Liver (tissue), 9 donors: ENCODE data around the gene ABLIM3. TPM values are rescaled to one million over a fixed set of nuclear protein-coding genes. Genes with fewer than 3 reads are reported as not detected.

Source experiments
- DNase-seq: peaks from one replicate; pipeline ENCODE4 v3.0.0-alpha.2; 2017; ENCODE audit warnings: low spot score
- H3K27ac ChIP-seq, 2 donors: one replicate each; pipeline ENCODE4 v1.7.0; 2013; ENCODE audit warnings: inconsistent platforms in 2 of 2, low read length in 2 of 2, control low read depth in 1 of 2, low read depth in 1 of 2, mild to moderate bottlenecking in 1 of 2
- H3K27me3 ChIP-seq, 4 donors: one replicate each; pipeline versions ENCODE4 v1.6.1 to v1.7.0; 2013; ENCODE audit warnings: low read length in 3 of 4, inconsistent platforms in 1 of 4, mild to moderate bottlenecking in 1 of 4, moderate library complexity in 1 of 4; ENCODE audit not compliant: control insufficient read depth in 4 of 4, insufficient read depth in 4 of 4
- H3K36me3 ChIP-seq, 4 donors: one replicate each; pipeline versions ENCODE4 v1.6.1 to v1.7.0; 2013; ENCODE audit warnings: low read length in 3 of 4, mild to moderate bottlenecking in 3 of 4, low read depth in 1 of 4, moderate library complexity in 1 of 4; ENCODE audit not compliant: control insufficient read depth in 4 of 4, insufficient read depth in 3 of 4
- H3K4me1 ChIP-seq, 4 donors: one replicate each; pipeline versions ENCODE4 v1.6.1 to v1.7.0; 2013; ENCODE audit warnings: low read length in 3 of 4, mild to moderate bottlenecking in 3 of 4, moderate library complexity in 1 of 4; ENCODE audit not compliant: control insufficient read depth in 4 of 4, insufficient read depth in 4 of 4
- H3K4me3 ChIP-seq, 3 donors: one replicate each; pipeline versions ENCODE4 v1.6.1 to v1.7.0; 2013; ENCODE audit warnings: low read length in 3 of 3, control low read depth in 1 of 3, low read depth in 1 of 3, mild to moderate bottlenecking in 1 of 3
- H3K9ac ChIP-seq, 2 donors: one replicate each; pipeline ENCODE4 v1.7.0; 2013; ENCODE audit warnings: low read length in 2 of 2, mild to moderate bottlenecking in 2 of 2, moderate library complexity in 2 of 2, control low read depth in 1 of 2, low read depth in 1 of 2
- H3K9me3 ChIP-seq, 4 donors: one replicate each; pipeline versions ENCODE4 v1.6.1 to v1.7.0; 2013; ENCODE audit warnings: low read length in 3 of 4; ENCODE audit not compliant: control insufficient read depth in 4 of 4
- ATF3 ChIP-seq: IDR thresholded peaks from 2 replicates; pipeline ENCODE4 v1.6.1; 2016; ENCODE audit warnings: antibody characterized with exemption
- CTCF ChIP-seq: fragments of 150-350 bp; IDR thresholded peaks from 2 replicates; pipeline ENCODE4 v1.5.1; 2017; ENCODE audit warnings: improper control_type of control experiment, low read depth, low read length; ENCODE audit not compliant: missing input control
- EGR1 ChIP-seq, 2 donors: IDR thresholded peaks; 2 replicates each; pipeline ENCODE4 v1.6.1; 2016 to 2018; ENCODE audit warnings: antibody characterized with exemption in 2 of 2, low read depth in 2 of 2
- FOXA1 ChIP-seq: IDR thresholded peaks from 2 replicates; pipeline ENCODE4 v1.6.1; 2016; ENCODE audit warnings: antibody characterized with exemption
- FOXA2 ChIP-seq: IDR thresholded peaks from 2 replicates; pipeline ENCODE4 v1.6.1; 2016; ENCODE audit warnings: antibody characterized with exemption
- GABPA ChIP-seq, 2 donors: IDR thresholded peaks in 1 of 2; conservative IDR thresholded peaks in 1 of 2; 2 replicates each; pipeline ENCODE4 v1.6.1; 2016; ENCODE audit warnings: antibody characterized with exemption in 2 of 2, mild to moderate bottlenecking in 1 of 2, moderate library complexity in 1 of 2
- HNF4A ChIP-seq, 2 donors: conservative IDR thresholded peaks; 2 replicates each; pipeline ENCODE4 v1.6.1; 2016; ENCODE audit warnings: antibody characterized with exemption in 2 of 2, mild to moderate bottlenecking in 2 of 2
- JUND ChIP-seq, 2 donors: IDR thresholded peaks; 2 replicates each; pipeline ENCODE4 v1.6.1; 2016; ENCODE audit warnings: antibody characterized with exemption in 2 of 2
- MAX ChIP-seq: IDR thresholded peaks from 2 replicates; pipeline ENCODE4 v1.6.1; 2016; ENCODE audit warnings: antibody characterized with exemption
- NR2F2 ChIP-seq: IDR thresholded peaks from 2 replicates; pipeline ENCODE4 v1.6.1; 2016; ENCODE audit warnings: antibody characterized with exemption
- RAD21 ChIP-seq, 2 donors: IDR thresholded peaks; 2 replicates each; pipeline ENCODE4 v1.6.1; 2016; ENCODE audit warnings: antibody characterized with exemption in 2 of 2, mild to moderate bottlenecking in 2 of 2
- REST ChIP-seq: IDR thresholded peaks from 2 replicates; pipeline ENCODE4 v1.6.1; 2016; ENCODE audit warnings: antibody characterized with exemption, mild to moderate bottlenecking
- RXRA ChIP-seq, 2 donors: IDR thresholded peaks; 2 replicates each; pipeline ENCODE4 v1.6.1; 2017 to 2018; ENCODE audit warnings: antibody characterized with exemption in 2 of 2, mild to moderate bottlenecking in 1 of 2
- TAF1 ChIP-seq: conservative IDR thresholded peaks from 2 replicates; pipeline ENCODE4 v1.6.1; 2016; ENCODE audit warnings: antibody characterized with exemption, mild to moderate bottlenecking
- ZBTB33 ChIP-seq: IDR thresholded peaks from 2 replicates; pipeline ENCODE4 v1.6.1; 2016; ENCODE audit warnings: antibody characterized with exemption
- WGBS: extraction: QIAGEN DNeasy Blood & Tissue Kit; methylation state at CpG from one replicate; pipeline ENCODE4 v1.1.7; 2013; 5-methylcytosine and 5-hydroxymethylcytosine counted together
- polyA plus RNA-seq, 2 donors: library from polyadenylated mRNA; stranded (reverse) in 1 of 2; unstranded in 1 of 2; fragments of 200-250 nt in 1 of 2; fragments of >200 nt in 1 of 2; fragmentation: Nextera tagmentation in 1 of 2; extraction: Ambion mirVana in 1 of 2; gene quantifications; one replicate each; pipeline versions ENCODE4 v1.2.1 to v1.2.3, GENCODE V29; 2013 to 2015
- total RNA-seq, 2 donors: library from RNA; depleted of rRNA; stranded (reverse); fragments of >200 nt; gene quantifications; one replicate each; pipeline ENCODE4 v1.2.3, GENCODE V29; 2014
- donor health status: healthy.
- donor health status: healthy.
- donor health status: healthy.
- donor health status: healthy.
- donor health status: healthy.

Gene ABLIM3
- total and polyA plus RNA-seq, 4 donors = 6.8 to 131 (median 43.1) TPM

- WGBS = 86% methylated on average over 4 of the region's 4 CpGs
- Histone ChIP-seq H3K9ac (peak overlapping the region; percentile 49 to 72), H3K4me3 (no peak overlapping the region), H3K36me3 (no peaks in the 10 kb centered on the region), H3K27me3 (no peaks in the 10 kb centered on the region), H3K27ac (peak overlapping the region; percentile 89 to 96), H3K9me3 (no peaks in the 10 kb centered on the region), H3K4me1 (peaks cover 21 to 86% (median 41%) of the 10 kb centered on the region in 4 donors)
- no peak for DNase-seq
- TF ChIP-seq MAX (no peak), CTCF (no peak), FOXA1 (no peak), TAF1 (no peak), ATF3 (no peak), NR2F2 (no peak), ZBTB33 (no peak), RAD21 (IDR thresholded peaks at IDR 0.05) (no peak), HNF4A (conservative IDR thresholded peaks at IDR 0.05) (no peak), RXRA (IDR thresholded peaks at IDR 0.05) (no peak), EGR1 (IDR thresholded peaks at IDR 0.05; ENCODE audit: low read depth in 2 of 2) (no peak), FOXA2 (no peak), GABPA (IDR thresholded peaks at IDR 0.05 in 1 of 2, conservative IDR thresholded peaks at IDR 0.05 in 1 of 2) (no peak), REST (no peak), JUND (IDR thresholded peaks at IDR 0.05) (no peak)
These were observed 12.0 kb downstream of the ABLIM3 start for GRCh38 chr5:149153193-149153750.
